ENCODE measurements around the gene FGR.

Gene FGR

DNA sequence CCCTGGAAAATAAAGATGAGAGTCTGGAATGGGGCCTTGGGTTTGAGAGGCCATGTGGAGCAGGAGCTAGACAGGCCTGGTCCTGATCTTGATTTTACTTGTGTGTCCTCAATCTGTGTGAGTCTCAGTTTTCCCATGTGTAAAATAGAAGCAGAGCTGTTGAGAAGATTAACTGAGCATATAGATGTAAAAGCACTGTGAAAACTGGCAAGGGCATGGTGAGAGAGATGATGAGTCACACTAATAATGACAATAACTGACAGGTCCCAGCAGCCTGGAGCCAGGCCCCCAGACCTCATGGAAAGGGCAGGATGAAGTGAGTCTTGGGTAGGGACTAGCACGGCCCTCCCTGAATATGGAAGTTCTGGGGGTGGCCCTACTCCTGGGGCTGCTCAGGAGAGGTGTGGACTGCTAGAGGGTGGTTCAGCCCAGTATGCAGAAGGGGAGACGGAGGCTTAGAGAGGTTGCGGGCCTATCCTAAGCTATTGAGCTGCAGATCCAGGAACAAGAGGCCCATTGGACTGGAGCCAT lies 28.2 kb downstream of the FGR start:
- no peaks in the 10 kb centered on the region for H3K36me3 ChIP-seq (ENCODE audit: control insufficient read depth, insufficient read depth, low read length)
- peaks cover 28% of the 10 kb centered on the region for H3K4me1 ChIP-seq (ENCODE audit: control insufficient read depth, insufficient read depth, low read length)
- H3K9ac ChIP-seq (ENCODE audit: low read depth, low read length): peak overlapping the region; percentile 26
- H3K9me3 ChIP-seq (ENCODE audit: control insufficient read depth, insufficient read depth, low read length): no peaks in the 10 kb centered on the region
- peak overlapping the region; percentile 53 for H3K4me3 ChIP-seq (ENCODE audit: low read depth, low read length)
- no peaks in the 10 kb centered on the region for H3K27me3 ChIP-seq (ENCODE audit: control insufficient read depth, insufficient read depth, low read length)

DNA sequence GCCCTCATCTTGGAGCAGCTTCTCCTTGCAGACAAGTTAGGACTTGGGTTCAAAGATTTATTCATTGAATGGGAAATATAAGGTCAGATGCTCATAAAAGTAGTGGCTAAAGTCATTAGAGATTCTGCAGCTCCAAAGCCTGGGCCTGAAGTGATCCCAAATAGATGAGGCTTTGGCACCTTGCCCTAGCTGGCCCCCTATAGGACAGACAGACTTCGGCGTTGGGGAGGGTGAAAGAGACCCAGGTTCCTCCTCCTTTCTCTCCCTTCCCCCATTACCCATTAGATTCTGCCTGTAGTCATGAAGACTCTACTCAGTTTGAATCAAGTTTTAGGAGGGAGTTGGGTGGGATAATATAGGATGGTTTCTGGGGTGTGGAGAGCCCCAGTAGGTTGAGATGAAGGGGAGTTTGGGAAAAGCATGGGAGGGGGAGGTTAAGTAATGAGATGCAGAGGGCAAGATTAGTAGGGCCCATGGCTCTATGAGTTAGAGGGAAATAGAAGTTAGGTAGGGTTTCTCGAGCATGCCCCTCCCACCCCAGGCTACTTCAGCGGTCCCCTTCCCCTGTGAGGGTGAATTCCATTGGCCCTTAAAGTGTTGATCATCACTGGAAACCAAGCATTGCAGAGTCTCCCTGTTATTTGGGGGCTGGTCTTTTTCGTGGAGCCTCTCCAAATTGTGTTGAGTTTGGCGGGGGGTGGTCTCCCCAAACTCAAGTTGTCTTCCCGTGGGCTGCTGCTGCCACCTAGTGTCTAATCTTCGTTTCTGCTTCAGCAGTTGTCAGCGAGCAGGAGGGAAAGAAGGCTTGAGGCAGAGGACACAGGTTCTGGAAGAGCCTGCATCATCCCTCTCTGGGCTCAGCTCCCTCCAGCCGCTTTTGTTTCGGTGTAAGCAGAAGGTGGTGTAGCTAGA lies 28.9 kb downstream of the FGR start:
- Histone ChIP-seq H3K4me3 (ENCODE audit: low read depth, low read length) (peak overlapping the region; percentile 53), H3K9me3 (ENCODE audit: control insufficient read depth, insufficient read depth, low read length) (no peaks in the 10 kb centered on the region), H3K9ac (ENCODE audit: low read depth, low read length) (no peak overlapping the region), H3K36me3 (ENCODE audit: control insufficient read depth, insufficient read depth, low read length) (no peaks in the 10 kb centered on the region), H3K27me3 (ENCODE audit: control insufficient read depth, insufficient read depth, low read length) (no peaks in the 10 kb centered on the region), H3K4me1 (ENCODE audit: control insufficient read depth, insufficient read depth, low read length) (peaks cover 30% of the 10 kb centered on the region)

DNA sequence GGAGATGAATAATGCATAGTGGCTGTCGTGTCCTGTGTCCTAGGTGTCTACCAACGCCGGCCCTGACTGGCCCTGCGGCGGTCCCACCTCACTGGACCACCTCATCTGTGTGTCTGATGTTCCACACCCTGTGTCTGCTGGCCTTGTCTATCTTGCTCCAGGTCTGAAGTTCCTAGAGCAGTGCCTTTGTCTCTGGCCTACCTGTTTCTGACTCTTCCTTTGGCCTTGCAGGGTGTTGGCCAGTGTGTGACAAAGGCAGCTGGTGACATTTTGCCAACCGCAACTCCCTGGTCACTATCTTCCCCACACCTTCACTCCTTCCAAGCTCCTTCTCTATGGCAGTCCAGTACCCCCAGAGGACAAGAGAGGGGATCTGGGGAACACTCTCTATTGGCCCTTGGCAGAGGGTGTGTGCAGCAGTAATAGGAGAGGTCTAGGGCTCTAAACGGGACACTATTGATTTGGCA lies 29.7 kb downstream of the FGR start:
- Histone ChIP-seq H3K9me3 (ENCODE audit: control insufficient read depth, insufficient read depth, low read length) (no peaks in the 10 kb centered on the region), H3K4me3 (ENCODE audit: low read depth, low read length) (peak overlapping the region; percentile 90), H3K36me3 (ENCODE audit: control insufficient read depth, insufficient read depth, low read length) (no peaks in the 10 kb centered on the region), H3K9ac (ENCODE audit: low read depth, low read length) (no peak overlapping the region), H3K27me3 (ENCODE audit: control insufficient read depth, insufficient read depth, low read length) (no peaks in the 10 kb centered on the region), H3K4me1 (ENCODE audit: control insufficient read depth, insufficient read depth, low read length) (peaks cover 37% of the 10 kb centered on the region)

- peaks cover 42% of the 10 kb centered on the region for H3K4me1 ChIP-seq (ENCODE audit: control insufficient read depth, insufficient read depth, low read length)
- H3K9me3 ChIP-seq (ENCODE audit: control insufficient read depth, insufficient read depth, low read length): no peaks in the 10 kb centered on the region
- H3K27me3 ChIP-seq (ENCODE audit: control insufficient read depth, insufficient read depth, low read length): no peaks in the 10 kb centered on the region
- peak overlapping the region; percentile 90 for H3K4me3 ChIP-seq (ENCODE audit: low read depth, low read length)
- H3K9ac ChIP-seq (ENCODE audit: low read depth, low read length): no peak overlapping the region
- H3K36me3 ChIP-seq (ENCODE audit: control insufficient read depth, insufficient read depth, low read length): no peaks in the 10 kb centered on the region
Observed at GRCh38 chr1:27604579-27605299, 30.2 kb downstream of the FGR start.

DNA sequence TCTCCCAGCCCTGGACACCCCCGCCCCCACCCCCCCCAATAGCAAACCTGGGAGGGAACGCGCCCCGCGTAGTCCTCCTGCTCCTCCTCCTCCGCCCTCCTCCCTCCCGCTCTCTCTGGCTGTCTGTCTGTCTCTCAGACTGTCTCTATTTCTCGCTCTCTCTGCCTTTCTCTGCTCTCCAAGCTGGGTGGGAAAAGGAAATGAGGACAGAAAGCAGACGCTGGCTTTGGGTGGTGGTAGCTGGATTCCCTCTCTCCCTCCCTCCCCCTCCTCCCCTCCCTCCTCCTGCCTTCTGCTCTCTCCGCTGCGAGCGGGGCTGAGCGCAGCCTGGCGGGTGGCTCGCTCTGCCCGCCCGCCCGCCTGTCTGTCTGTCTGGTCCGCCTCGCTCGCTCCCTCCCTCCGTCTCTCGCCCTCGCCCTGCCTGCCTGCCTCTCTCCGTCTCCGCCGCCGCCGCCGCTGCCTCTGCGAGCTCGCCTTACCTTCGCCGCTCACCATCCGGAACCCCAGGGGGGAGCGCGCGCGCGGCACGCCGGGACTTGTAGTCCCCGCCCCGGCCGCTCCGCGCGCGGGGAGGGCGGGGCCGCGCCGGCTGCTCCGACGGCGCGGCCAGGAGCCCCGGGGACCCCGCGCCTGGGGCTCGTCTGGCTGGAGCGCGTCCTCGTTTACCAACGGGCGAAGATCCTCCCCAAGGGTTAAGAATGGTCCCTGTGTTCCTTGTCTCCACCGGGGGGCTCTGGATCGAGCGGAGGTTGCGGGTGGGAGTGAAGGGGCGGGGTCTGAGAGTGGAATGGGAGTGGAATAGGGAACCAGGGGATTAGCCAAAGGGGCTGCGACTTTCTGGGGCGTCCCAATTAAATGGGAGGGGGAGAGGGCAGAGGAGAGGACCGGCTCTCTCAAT lies 31.1 kb downstream of the FGR start, which contains the start of gene AHDC1:
Gene AHDC1 (minus strand): TSS at position 464 of the 898 bp plus-strand sequence. CDS start 52,029 bp downstream, outside the sequence.
- no peak within 1 kb of the TSS for H3K9ac ChIP-seq (ENCODE audit: low read depth, low read length)
- H3K4me1 ChIP-seq (ENCODE audit: control insufficient read depth, insufficient read depth, low read length): peaks cover 44% of the 10 kb centered on the region
- H3K9me3 ChIP-seq (ENCODE audit: control insufficient read depth, insufficient read depth, low read length): no peaks in the 10 kb centered on the region
- H3K4me3 ChIP-seq (ENCODE audit: low read depth, low read length): peak within 1 kb of the TSS; percentile 90
- no peaks in the 10 kb centered on the region for H3K27me3 ChIP-seq (ENCODE audit: control insufficient read depth, insufficient read depth, low read length)
- H3K36me3 ChIP-seq (ENCODE audit: control insufficient read depth, insufficient read depth, low read length): no peaks in the 10 kb centered on the region

- Histone ChIP-seq H3K4me1 (ENCODE audit: control insufficient read depth, insufficient read depth, low read length) (peaks cover 48% of the 10 kb centered on the region), H3K4me3 (ENCODE audit: low read depth, low read length) (peak overlapping the region; percentile 90)
Observed at GRCh38 chr1:27603309-27603680, 31.7 kb downstream of the FGR start.

GRCh38 chr1:27602462-27603308 lies 32.3 kb downstream of the FGR start:
- Histone ChIP-seq H3K9ac (ENCODE audit: low read depth, low read length) (no peak overlapping the region), H3K27me3 (ENCODE audit: control insufficient read depth, insufficient read depth, low read length) (no peaks in the 10 kb centered on the region), H3K4me3 (ENCODE audit: low read depth, low read length) (peak overlapping the region; percentile 90), H3K9me3 (ENCODE audit: control insufficient read depth, insufficient read depth, low read length) (no peaks in the 10 kb centered on the region), H3K4me1 (ENCODE audit: control insufficient read depth, insufficient read depth, low read length) (peaks cover 50% of the 10 kb centered on the region), H3K36me3 (ENCODE audit: control insufficient read depth, insufficient read depth, low read length) (peaks cover 3% of the 10 kb centered on the region)

More at GRCh38 chr1:27603309-27603680, 31.7 kb downstream of the FGR start:
- Histone ChIP-seq H3K36me3 (ENCODE audit: control insufficient read depth, insufficient read depth, low read length) (no peaks in the 10 kb centered on the region), H3K9ac (ENCODE audit: low read depth, low read length) (no peak overlapping the region), H3K27me3 (ENCODE audit: control insufficient read depth, insufficient read depth, low read length) (no peaks in the 10 kb centered on the region), H3K9me3 (ENCODE audit: control insufficient read depth, insufficient read depth, low read length) (no peaks in the 10 kb centered on the region)

DNA sequence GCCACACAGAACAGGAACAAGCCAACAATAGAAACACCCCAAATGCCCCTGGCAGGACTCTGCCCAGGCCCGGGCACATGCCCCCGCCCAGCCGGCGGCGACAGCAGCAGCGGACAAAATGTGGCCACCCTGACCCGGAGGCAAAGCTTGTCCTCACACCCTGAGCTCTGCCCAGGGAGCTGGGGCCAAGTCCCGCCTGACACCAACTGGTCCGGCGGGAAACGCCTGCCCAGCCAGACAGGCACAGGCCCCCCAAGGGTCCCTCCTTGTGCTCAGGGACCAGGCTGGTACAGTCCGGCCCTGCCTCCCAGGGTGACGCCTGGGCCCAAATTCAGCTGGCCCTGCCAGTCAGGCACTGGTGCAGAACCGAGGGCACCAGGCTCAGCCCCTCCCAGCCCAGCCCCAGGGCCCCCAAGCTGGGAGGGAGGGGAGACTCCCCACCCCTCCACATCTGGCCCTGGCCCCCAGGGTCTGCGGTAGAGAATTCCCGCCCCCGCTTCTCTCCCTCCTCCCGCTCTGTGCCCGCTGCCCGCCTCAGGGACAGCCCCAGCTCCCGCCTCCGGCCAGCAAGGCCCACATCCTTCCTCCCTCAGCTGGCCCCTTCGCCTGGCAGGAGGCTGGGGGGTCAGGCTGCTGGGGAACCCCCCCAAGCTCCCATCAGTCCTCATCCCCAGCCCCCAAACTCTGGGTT lies 33.1 kb downstream of the FGR start:
- Histone ChIP-seq H3K4me1 (ENCODE audit: control insufficient read depth, insufficient read depth, low read length) (peaks cover 43% of the 10 kb centered on the region), H3K27me3 (ENCODE audit: control insufficient read depth, insufficient read depth, low read length) (no peaks in the 10 kb centered on the region), H3K9ac (ENCODE audit: low read depth, low read length) (no peak overlapping the region), H3K9me3 (ENCODE audit: control insufficient read depth, insufficient read depth, low read length) (no peaks in the 10 kb centered on the region), H3K36me3 (ENCODE audit: control insufficient read depth, insufficient read depth, low read length) (peaks cover 3% of the 10 kb centered on the region), H3K4me3 (ENCODE audit: low read depth, low read length) (peak overlapping the region; percentile 59)

- no peaks in the 10 kb centered on the region for H3K27me3 ChIP-seq (ENCODE audit: control insufficient read depth, insufficient read depth, low read length)
- H3K9me3 ChIP-seq (ENCODE audit: control insufficient read depth, insufficient read depth, low read length): no peaks in the 10 kb centered on the region
- H3K4me3 ChIP-seq (ENCODE audit: low read depth, low read length): peak overlapping the region; percentile 59
- no peak overlapping the region for H3K9ac ChIP-seq (ENCODE audit: low read depth, low read length)
- peaks cover 44% of the 10 kb centered on the region for H3K4me1 ChIP-seq (ENCODE audit: control insufficient read depth, insufficient read depth, low read length)
- H3K36me3 ChIP-seq (ENCODE audit: control insufficient read depth, insufficient read depth, low read length): peaks cover 3% of the 10 kb centered on the region
Observed at GRCh38 chr1:27601321-27601770, 33.6 kb downstream of the FGR start.

All from iPS-15b (cell line).